Activated CD8-positive, alpha-beta T cell treated with anti-CD3 and anti-CD28 coated beads for 36 hours (primary cell): ENCODE results near the gene HOXB5. TPM values are rescaled to one million over a fixed set of nuclear protein-coding genes. Genes with fewer than 3 reads are reported as not detected.

Experiments used
- ATAC-seq: fragments of 200-7000 bp; cut with Tn5 transposase; one replicate; pipeline ENCODE4 v1.10.0; 2021; ENCODE audit warnings: mild to moderate bottlenecking, moderate library complexity
- CTCF ChIA-PET: fragments of 350-600 bp; sonication (Branson Sonifier 250); formaldehyde crosslinking; loops from one replicate; lab custom pipeline; 2021; ENCODE audit warnings: antibody characterized with exemption; lab: Charles Lee
- POLR2A ChIA-PET: fragments of 350-600 bp; sonication (Branson Sonifier 250); formaldehyde crosslinking; loops from one replicate; lab custom pipeline; 2021; ENCODE audit warnings: antibody characterized with exemption; lab: Charles Lee
- DNase-seq: peaks from one replicate; pipeline ENCODE4 v3.0.0-alpha.2; 2020
- H3K27ac Mint-ChIP-seq: one replicate; pipeline ENCODE4 v1.8.0; 2021; ENCODE audit warnings: mild to moderate bottlenecking, mixed read lengths
- H3K27me3 Mint-ChIP-seq: one replicate; pipeline ENCODE4 v1.8.0; 2021; ENCODE audit warnings: mixed read lengths
- H3K36me3 Mint-ChIP-seq: one replicate; pipeline ENCODE4 v1.8.0; 2021; ENCODE audit warnings: low read depth, mixed read lengths
- H3K4me1 Mint-ChIP-seq: one replicate; pipeline ENCODE4 v1.8.0; 2021; ENCODE audit warnings: low read depth, mixed read lengths
- H3K4me3 Mint-ChIP-seq: one replicate; pipeline ENCODE4 v1.8.0; 2021; ENCODE audit warnings: mild to moderate bottlenecking, moderate library complexity, mixed read lengths
- H3K9me3 Mint-ChIP-seq: one replicate; pipeline ENCODE4 v1.8.0; 2021; ENCODE audit warnings: mixed read lengths
- intact Hi-C: fragments of 100-400 bp; cut with micrococcal nuclease; formaldehyde crosslinking; loops from one replicate; pipeline ENCODE4 v1.10.0; 2022
- total RNA-seq, 2 experiments: library from RNA; stranded (reverse); gene quantifications; one replicate each; pipeline ENCODE4 v1.2.3, GENCODE V29; 2021
- TF ChIP-seq, protein P1 (sequence below): fragments of 200-600 bp; IDR thresholded peaks from one replicate; pipeline ENCODE4 v1.8.0; 2022; ENCODE audit warnings: antibody characterized with exemption, mild to moderate bottlenecking

Gene HOXB5
- total RNA-seq, 2 experiments from 2014 or later = not detected

DNA sequence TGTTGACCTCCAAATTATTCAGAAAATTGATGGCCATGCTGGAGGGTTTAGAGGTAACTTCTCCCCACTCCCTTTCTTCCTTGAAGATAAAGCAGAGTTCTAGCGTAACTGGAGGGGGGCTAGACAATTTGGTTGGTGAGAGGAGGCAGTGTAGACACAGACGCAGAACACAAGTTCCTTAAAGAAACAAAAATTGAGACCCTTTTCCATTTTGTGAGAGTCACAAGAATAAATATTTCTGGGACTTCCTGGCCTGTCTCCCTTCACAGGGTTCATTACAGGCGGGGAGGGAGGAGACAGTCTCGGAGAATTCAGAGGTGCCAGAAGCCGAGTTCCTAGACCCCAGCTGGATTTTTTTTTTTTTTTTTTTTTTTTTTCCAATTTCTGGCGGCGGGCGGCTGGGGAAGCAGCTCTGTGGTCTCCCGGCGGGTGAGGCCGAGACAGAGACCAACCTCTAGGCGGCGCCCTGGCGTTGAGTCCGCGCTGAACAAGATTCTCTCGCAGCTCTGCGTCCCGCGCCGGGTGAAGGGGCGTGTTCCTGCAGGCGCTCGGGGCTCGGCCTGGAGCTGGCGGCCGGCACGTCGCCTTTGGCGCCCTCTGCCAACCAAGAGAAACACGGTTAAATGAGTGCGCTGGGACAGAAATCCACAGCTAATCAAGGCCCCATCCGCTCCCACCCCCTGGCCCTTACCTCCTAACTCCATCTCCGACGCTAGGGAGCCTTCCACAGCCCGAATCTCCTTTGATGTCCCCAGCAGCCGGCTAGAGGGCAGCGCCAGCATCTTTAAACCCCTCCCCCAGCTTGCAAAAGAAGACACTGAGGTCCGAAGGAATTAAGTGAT lies 42.8 kb upstream of the HOXB5 start:
- Mint-ChIP-seq H3K36me3 (no peaks in the 10 kb centered on the region), H3K4me1 (peaks cover 6% of the 10 kb centered on the region), H3K4me3 (no peak overlapping the region), H3K9me3 (no peaks in the 10 kb centered on the region), H3K27me3 (peaks cover 74% of the 10 kb centered on the region), H3K27ac (no peak overlapping the region)
- TF ChIP-seq, protein P1, sequence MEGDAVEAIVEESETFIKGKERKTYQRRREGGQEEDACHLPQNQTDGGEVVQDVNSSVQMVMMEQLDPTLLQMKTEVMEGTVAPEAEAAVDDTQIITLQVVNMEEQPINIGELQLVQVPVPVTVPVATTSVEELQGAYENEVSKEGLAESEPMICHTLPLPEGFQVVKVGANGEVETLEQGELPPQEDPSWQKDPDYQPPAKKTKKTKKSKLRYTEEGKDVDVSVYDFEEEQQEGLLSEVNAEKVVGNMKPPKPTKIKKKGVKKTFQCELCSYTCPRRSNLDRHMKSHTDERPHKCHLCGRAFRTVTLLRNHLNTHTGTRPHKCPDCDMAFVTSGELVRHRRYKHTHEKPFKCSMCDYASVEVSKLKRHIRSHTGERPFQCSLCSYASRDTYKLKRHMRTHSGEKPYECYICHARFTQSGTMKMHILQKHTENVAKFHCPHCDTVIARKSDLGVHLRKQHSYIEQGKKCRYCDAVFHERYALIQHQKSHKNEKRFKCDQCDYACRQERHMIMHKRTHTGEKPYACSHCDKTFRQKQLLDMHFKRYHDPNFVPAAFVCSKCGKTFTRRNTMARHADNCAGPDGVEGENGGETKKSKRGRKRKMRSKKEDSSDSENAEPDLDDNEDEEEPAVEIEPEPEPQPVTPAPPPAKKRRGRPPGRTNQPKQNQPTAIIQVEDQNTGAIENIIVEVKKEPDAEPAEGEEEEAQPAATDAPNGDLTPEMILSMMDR = peak; percentile 77
- peak; percentile 95 for ATAC-seq
- POLR2A ChIA-PET = interaction anchor here (0.9 to 1.2 kb wide), 2 partner anchors 18 to 102 kb away, joined by 3 to 4 read pairs; no protein-coding TSS in a partner anchor
- intact Hi-C loops = no loop called here
- CTCF ChIA-PET = interaction anchor here (0.6 to 3.5 kb wide), 63 partner anchors 8 to 1019 kb away, joined by 3 to 33 read pairs (median 4); partner anchors contain the start of genes ATP5MC1, HOXB5, HOXB8 and HOXB9
- DNase-seq = peak; percentile 89

DNA sequence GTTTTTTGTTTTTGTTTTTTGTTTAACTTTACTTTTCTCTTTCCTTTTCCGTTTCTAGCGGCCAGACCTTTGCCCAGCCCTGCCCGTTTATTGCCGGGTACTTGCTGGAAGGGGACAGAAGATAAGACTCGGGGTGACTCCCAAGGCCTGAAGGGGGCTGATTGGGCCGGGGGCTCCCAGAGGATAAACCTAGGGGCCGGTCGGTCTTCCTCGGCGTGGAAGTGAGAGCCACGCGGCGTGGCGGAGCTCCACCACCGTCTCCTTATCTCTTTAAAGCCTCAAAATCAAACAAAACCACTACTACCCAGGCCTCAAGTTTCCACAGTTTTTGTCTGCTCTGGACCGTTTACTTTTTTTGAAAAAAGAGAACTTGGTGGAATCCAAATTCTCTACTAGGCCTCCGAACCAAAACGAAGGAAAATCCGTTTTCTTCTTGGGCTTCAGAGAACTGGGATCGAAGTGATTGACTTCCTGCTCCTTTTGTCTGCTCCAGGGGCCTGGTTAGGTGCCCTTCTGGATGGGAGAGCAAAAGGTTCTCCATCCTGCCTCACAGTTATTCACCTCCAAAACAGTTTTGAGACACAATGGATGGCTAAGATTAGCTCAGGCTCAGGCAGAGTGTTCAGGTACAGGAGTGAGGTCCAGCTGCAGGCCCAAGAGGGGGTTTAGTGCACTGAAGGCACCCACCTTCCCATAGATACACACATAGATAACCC lies 41.1 kb upstream of the HOXB5 start:
- Mint-ChIP-seq H3K4me3 (no peak overlapping the region), H3K27me3 (peaks cover 76% of the 10 kb centered on the region), H3K4me1 (peaks cover 6% of the 10 kb centered on the region), H3K36me3 (no peaks in the 10 kb centered on the region), H3K9me3 (no peaks in the 10 kb centered on the region), H3K27ac (no peak overlapping the region)
- ChIA-PET POLR2A (interaction anchor here (0.7 kb wide), 1 partner anchor 11 kb away, joined by 3 read pairs; no protein-coding TSS in a partner anchor), CTCF (interaction anchor here (1.4 to 3.5 kb wide), 11 partner anchors 8 to 134 kb away, joined by 4 to 33 read pairs (median 11); partner anchors contain the start of genes HOXB8 and HOXB9)
- DNase-seq = no peak
- no peak for ATAC-seq
- TF ChIP-seq, protein P1 = no peak
- intact Hi-C loops = no loop called here

DNA sequence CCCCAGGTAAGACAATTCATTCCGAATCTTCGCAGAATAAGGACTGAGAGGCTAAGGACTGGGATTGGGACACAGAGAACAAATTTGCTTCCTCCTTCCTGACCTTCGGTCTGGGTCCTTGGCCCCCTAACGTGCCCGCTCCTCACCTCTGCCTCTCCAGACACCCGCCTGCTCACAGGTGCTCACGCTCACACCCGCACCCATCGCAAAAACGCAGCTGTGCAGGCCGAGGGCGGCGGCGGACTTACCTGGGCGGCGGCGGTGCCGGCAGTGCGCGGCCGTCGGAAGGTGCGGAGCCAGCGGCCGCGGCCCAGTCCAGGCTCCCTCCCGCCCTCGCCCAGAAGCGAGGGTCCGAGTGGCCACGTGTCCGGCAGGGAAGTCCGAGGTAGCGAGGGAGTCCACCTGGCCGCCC lies 39.7 kb upstream of the HOXB5 start:
- Mint-ChIP-seq H3K36me3 (no peaks in the 10 kb centered on the region), H3K4me3 (no peak overlapping the region), H3K27ac (no peak overlapping the region), H3K27me3 (peaks cover 84% of the 10 kb centered on the region), H3K4me1 (peaks cover 6% of the 10 kb centered on the region), H3K9me3 (no peaks in the 10 kb centered on the region)
- ATAC-seq (no peak), DNase-seq (no peak)
- POLR2A ChIA-PET = interaction anchor here (0.6 kb wide), 1 partner anchor 383 kb away, joined by 3 read pairs; no protein-coding TSS in a partner anchor
- CTCF ChIA-PET = interaction anchor here (1.3 kb wide), 1 partner anchor 46 kb away, joined by 4 read pairs; no protein-coding TSS in a partner anchor
- intact Hi-C loops = no loop called here
- TF ChIP-seq, protein P1 = no peak

GRCh38 chr17:48632579-48633265 lies 39.1 kb upstream of the HOXB5 start:
- Mint-ChIP-seq H3K4me3 (peak overlapping the region; percentile 28), H3K27ac (no peak overlapping the region), H3K27me3 (peaks cover 84% of the 10 kb centered on the region), H3K4me1 (peaks cover 6% of the 10 kb centered on the region), H3K36me3 (no peaks in the 10 kb centered on the region), H3K9me3 (no peaks in the 10 kb centered on the region)
- intact Hi-C loops = no loop called here
- ATAC-seq = no peak
- POLR2A ChIA-PET = no interaction called here
- DNase-seq = no peak
- TF ChIP-seq, protein P1 = no peak
- CTCF ChIA-PET = interaction anchor here (0.8 to 1.5 kb wide), 6 partner anchors 10 to 252 kb away, joined by 3 to 4 read pairs (median 4); partner anchors contain the start of gene HOXB5
